IMR-90 (cell line): ENCODE data around the gene MPZL2. TPM values are rescaled to one million over a fixed set of nuclear protein-coding genes. Genes with fewer than 3 reads are reported as not detected.

ENCODE experiments used
- ATAC-seq: fragments of 200-7000 bp; cut with Tn5 transposase; 2 replicates; pipeline ENCODE4 v1.9.1; 2020; ENCODE audit warnings: low read depth, mild to moderate bottlenecking, moderate library complexity
- BruUV-seq: library from RNA; stranded (reverse); fragments of 400-500 nt; replicated peaks from 2 replicates; lab custom pipeline; 2021; lab: Mats Ljungman, UMichigan
- CTCF ChIA-PET: fragments of 300-600 bp; formaldehyde crosslinking; extraction: SDS; loops from one replicate; lab custom pipeline; 2021; ENCODE audit warnings: antibody characterized with exemption; lab: Yijun Ruan, JAX
- POLR2A ChIA-PET: fragments of 300-600 bp; sonication (Branson Sonifier 250); formaldehyde crosslinking; loops from one replicate; lab custom pipeline; 2022; ENCODE audit warnings: antibody characterized with exemption; ENCODE audit not compliant: unreplicated experiment; lab: Charles Lee
- DNase-seq: peaks from one replicate; pipeline ENCODE4 v3.0.0; 2013
- H2AFZ ChIP-seq: replicated peaks from 2 replicates; pipeline ENCODE3; 2013; ENCODE audit warnings: low read length, mild to moderate bottlenecking; ENCODE audit not compliant: poor library complexity
- H2AK5ac ChIP-seq: 2 replicates; pipeline ENCODE4 v1.6.1; 2013; ENCODE audit warnings: low read depth, low read length, inconsistent platforms
- H2AK9ac ChIP-seq: replicated peaks from 2 replicates; pipeline ENCODE3; 2013; ENCODE audit warnings: mild to moderate bottlenecking, low read depth, low read length, moderate library complexity; ENCODE audit not compliant: poor library complexity
- H2BK120ac ChIP-seq: 2 replicates; pipeline ENCODE4 v1.6.1; 2013; ENCODE audit warnings: low read depth, low read length, inconsistent platforms
- H2BK15ac ChIP-seq: 3 replicates; pipeline ENCODE4 v1.6.1; 2013; ENCODE audit warnings: low read depth, low read length, inconsistent platforms
- H2BK20ac ChIP-seq: 2 replicates; pipeline ENCODE4 v1.6.1; 2013; ENCODE audit warnings: low read depth, mild to moderate bottlenecking, inconsistent platforms, low read length, moderate library complexity
- H2BK5ac ChIP-seq: 2 replicates; pipeline ENCODE4 v1.6.1; 2013; ENCODE audit warnings: mild to moderate bottlenecking, low read depth, low read length, inconsistent platforms; ENCODE audit not compliant: poor library complexity, severe bottlenecking
- H3K14ac ChIP-seq: replicated peaks from 2 replicates; pipeline ENCODE4 v1.6.1; 2013; ENCODE audit warnings: low read depth, low read length, inconsistent platforms
- H3K18ac ChIP-seq: 2 replicates; pipeline ENCODE4 v1.6.1; 2013; ENCODE audit warnings: low read depth, low read length, control low read depth
- H3K23ac ChIP-seq: 2 replicates; pipeline ENCODE4 v1.6.1; 2013; ENCODE audit warnings: low read depth, low read length, inconsistent platforms
- H3K27ac ChIP-seq: 2 replicates; pipeline ENCODE4 v1.5.1; 2013; ENCODE audit warnings: mild to moderate bottlenecking, control low read depth, low read length; ENCODE audit not compliant: insufficient read depth
- H3K27me3 ChIP-seq: 2 replicates; pipeline ENCODE4 v1.6.1; 2013; ENCODE audit warnings: low read length; ENCODE audit not compliant: control insufficient read depth, insufficient read depth
- H3K36me3 ChIP-seq: 2 replicates; pipeline ENCODE4 v1.6.1; 2013; ENCODE audit warnings: low read length, mixed read lengths; ENCODE audit not compliant: control insufficient read depth, insufficient read depth
- H3K4ac ChIP-seq: 2 replicates; pipeline ENCODE4 v1.6.1; 2013; ENCODE audit warnings: low read depth, low read length, inconsistent platforms
- H3K4me1 ChIP-seq: 2 replicates; pipeline ENCODE4 v1.6.1; 2013; ENCODE audit warnings: low read length, mixed read lengths; ENCODE audit not compliant: control insufficient read depth, insufficient read depth
- H3K4me2 ChIP-seq: 2 replicates; pipeline ENCODE4 v1.6.1; 2013; ENCODE audit warnings: low read depth, mild to moderate bottlenecking, control low read depth, low read length, moderate library complexity
- H3K4me3 ChIP-seq: 2 replicates; pipeline ENCODE4 v1.5.1; 2013; ENCODE audit warnings: low read depth, mild to moderate bottlenecking, control low read depth, low read length, moderate library complexity; ENCODE audit not compliant: insufficient read depth
- H3K56ac ChIP-seq: 2 replicates; pipeline ENCODE4 v1.6.1; 2013; ENCODE audit warnings: low read length, inconsistent platforms; ENCODE audit not compliant: insufficient read depth; ENCODE audit errors: extremely low read depth
- H3K79me1 ChIP-seq, 2 experiments: 2 replicates each; pipeline ENCODE4 v1.6.1; 2013; ENCODE audit warnings: low read length in 2 of 2, inconsistent platforms in 1 of 2, low read depth in 1 of 2
- H3K9ac ChIP-seq: 2 replicates; pipeline ENCODE4 v1.6.1; 2013; ENCODE audit warnings: low read depth, low read length, control low read depth
- H3K9me1 ChIP-seq: 2 replicates; pipeline ENCODE4 v1.6.1; 2013; ENCODE audit warnings: low read length, inconsistent platforms; ENCODE audit not compliant: insufficient read depth
- H3K9me3 ChIP-seq: 2 replicates; pipeline ENCODE4 v1.6.1; 2013; ENCODE audit warnings: low read length; ENCODE audit not compliant: control insufficient read depth, insufficient read depth
- H4K20me1 ChIP-seq: 2 replicates; pipeline ENCODE4 v1.6.1; 2013; ENCODE audit warnings: low read length, inconsistent platforms; ENCODE audit not compliant: insufficient read depth
- H4K5ac ChIP-seq: 2 replicates; pipeline ENCODE4 v1.6.1; 2013; ENCODE audit warnings: mild to moderate bottlenecking, low read depth, low read length, control low read depth
- H4K8ac ChIP-seq, 2 experiments: 2 replicates each; pipeline ENCODE4 v1.6.1; 2013; ENCODE audit warnings: low read depth in 2 of 2, low read length in 2 of 2, control low read depth in 1 of 2, inconsistent platforms in 1 of 2
- H4K91ac ChIP-seq: 2 replicates; pipeline ENCODE4 v1.6.1; 2013; ENCODE audit warnings: low read depth, low read length, inconsistent platforms; ENCODE audit not compliant: insufficient read depth
- BHLHE40 ChIP-seq: fragments of 150-350 bp; IDR thresholded peaks from 2 replicates; pipeline ENCODE4 v1.6.1; 2016; ENCODE audit warnings: mild to moderate bottlenecking, low read depth, low read length
- CEBPB ChIP-seq: IDR thresholded peaks from 2 replicates; pipeline ENCODE4 v1.6.1; 2012; ENCODE audit warnings: low read depth, low read length, improper control_type of control experiment
- CHD1 ChIP-seq: IDR thresholded peaks from 2 replicates; pipeline ENCODE4 v1.6.1; 2012; ENCODE audit warnings: low read depth, low read length, improper control_type of control experiment
- CTCF ChIP-seq: conservative IDR thresholded peaks from 2 replicates; pipeline ENCODE4 v1.5.1; 2012; ENCODE audit warnings: mild to moderate bottlenecking, low read depth, low read length, improper control_type of control experiment
- ELK1 ChIP-seq: fragments of 150-350 bp; IDR thresholded peaks from 2 replicates; pipeline ENCODE4 v1.6.1; 2016; ENCODE audit warnings: low read depth, mild to moderate bottlenecking, low read length, moderate library complexity, borderline replicate concordance
- FOS ChIP-seq: fragments of 150-350 bp; IDR thresholded peaks from 2 replicates; pipeline ENCODE4 v1.6.1; 2016; ENCODE audit warnings: low read depth, low read length
- MAFK ChIP-seq: IDR thresholded peaks from 2 replicates; pipeline ENCODE4 v1.6.1; 2012; ENCODE audit warnings: low read depth, low read length, improper control_type of control experiment
- MAZ ChIP-seq: IDR thresholded peaks from 2 replicates; pipeline ENCODE4 v1.6.1; 2012; ENCODE audit warnings: low read depth, mild to moderate bottlenecking, low read length, improper control_type of control experiment, moderate library complexity, borderline replicate concordance
- MXI1 ChIP-seq: IDR thresholded peaks from 2 replicates; pipeline ENCODE4 v1.6.1; 2012; ENCODE audit warnings: low read depth, mild to moderate bottlenecking, low read length, moderate library complexity, borderline replicate concordance
- NFE2L2 ChIP-seq: fragments of 150-350 bp; IDR thresholded peaks from 2 replicates; pipeline ENCODE4 v1.6.1; 2016; ENCODE audit warnings: low read depth, mild to moderate bottlenecking, low read length
- POLR2A ChIP-seq: IDR thresholded peaks from 2 replicates; pipeline ENCODE4 v1.6.1; 2012; ENCODE audit warnings: mild to moderate bottlenecking, low read depth, low read length
- RAD21 ChIP-seq: IDR thresholded peaks from 2 replicates; pipeline ENCODE4 v1.6.1; 2012; ENCODE audit warnings: low read length, improper control_type of control experiment
- RCOR1 ChIP-seq: IDR thresholded peaks from 2 replicates; pipeline ENCODE4 v1.6.1; 2012; ENCODE audit warnings: mild to moderate bottlenecking, low read length, improper control_type of control experiment; ENCODE audit not compliant: insufficient replicate concordance
- RFX5 ChIP-seq: IDR thresholded peaks from 2 replicates; pipeline ENCODE4 v1.8.0; 2012; ENCODE audit warnings: low read depth, mild to moderate bottlenecking, low read length, moderate library complexity
- SMC3 ChIP-seq: fragments of 150-350 bp; IDR thresholded peaks from 2 replicates; pipeline ENCODE4 v1.6.1; 2016; ENCODE audit warnings: low read depth, mild to moderate bottlenecking, antibody characterized with exemption, low read length, moderate library complexity
- USF2 ChIP-seq: fragments of 150-350 bp; IDR thresholded peaks from 2 replicates; pipeline ENCODE4 v1.6.1; 2017; ENCODE audit warnings: mild to moderate bottlenecking, antibody characterized with exemption, low read length, low read depth
- WGBS, 2 experiments: methylation state at CpG; one replicate each; pipeline versions ENCODE4 v1.1.5 to v1.1.7; 2013; ENCODE audit warnings: missing lambda C conversion rate in 2 of 2; ENCODE audit not compliant: insufficient read length in 1 of 2; ENCODE audit errors: extremely low coverage in 2 of 2; 5-methylcytosine and 5-hydroxymethylcytosine counted together
- dilution Hi-C: fragments of 300-500 bp; cut with HindIII; formaldehyde crosslinking; loops from one replicate; pipeline ENCODE4 v1.14.3; 2018; ENCODE audit warnings: low sequenced_read_pairs; ENCODE audit not compliant: unreplicated experiment
- in situ Hi-C: fragments of 300-500 bp; cut with MboI; formaldehyde crosslinking; loops from 3 replicates; pipeline ENCODE4 v1.14.3; 2019; ENCODE audit warnings: low sequenced_read_pairs, inconsistent platforms, mixed read lengths
- intact Hi-C: fragments of 100-400 bp; cut with micrococcal nuclease; formaldehyde crosslinking; loops from 2 replicates; pipeline ENCODE4 v1.10.0; 2022
- polyA plus RNA-seq, 3 experiments: library from polyadenylated mRNA; depleted of rRNA; stranded (reverse); fragments of >200 nt; gene quantifications; 2 replicates each; pipeline ENCODE4 v1.2.3, GENCODE V29; 2012; ENCODE audit warnings: low replicate concordance in 1 of 3
- total RNA-seq: library from RNA; depleted of rRNA; stranded (reverse); fragments of >200 nt; gene quantifications from 2 replicates; pipeline ENCODE4 v1.2.3, GENCODE V29; 2012

MPZL2 gene
- total and polyA plus RNA-seq, 2 of the 4 experiments (the other 2 are of a cell fraction), result not detected

GRCh38 chr11:118217575-118217974, 46.5 kb downstream of the MPZL2 start:
- POLR2A ChIA-PET, result no interaction called here
- peaks cover 13% of the 10 kb centered on the region for H3K27me3 ChIP-seq

More at GRCh38 chr11:118217575-118217974, 46.5 kb downstream of the MPZL2 start:
- Histone ChIP-seq H3K14ac (no peak overlapping the region), H4K5ac (no peak overlapping the region), H3K23ac (no peak overlapping the region), H4K91ac (no peak overlapping the region), H3K56ac (no peak overlapping the region), H3K9me3 (no peaks in the 10 kb centered on the region), H3K9ac (no peak overlapping the region), H3K9me1 (no peaks in the 10 kb centered on the region), H3K18ac (no peak overlapping the region), H4K20me1 (no peaks in the 10 kb centered on the region), H4K8ac (no peak overlapping the region), H2BK20ac (no peak overlapping the region), H2AK9ac (no peak overlapping the region), H3K4me1 (no peaks in the 10 kb centered on the region), H3K4me3 (no peak overlapping the region), H2BK15ac (no peak overlapping the region), H2BK120ac (no peak overlapping the region), H3K36me3 (no peaks in the 10 kb centered on the region), H3K27ac (no peak overlapping the region), H2BK5ac (no peak overlapping the region), H2AK5ac (no peak overlapping the region), H2AFZ (no peak overlapping the region), H3K4me2 (no peak overlapping the region), H3K79me1 (no peaks in the 10 kb centered on the region), H3K4ac (no peak overlapping the region)
- no TSS peak for BruUV-seq
- no peak for TF ChIP-seq FOS
- TF ChIP-seq MXI1, result no peak
- no peak for TF ChIP-seq SMC3
- no peak for TF ChIP-seq RAD21
- TF ChIP-seq USF2, result no peak
- TF ChIP-seq BHLHE40, result no peak
- no peak for TF ChIP-seq NFE2L2
- no peak for TF ChIP-seq RFX5
- TF ChIP-seq MAFK, result no peak
- no peak for TF ChIP-seq CTCF
- TF ChIP-seq POLR2A, result no peak
- TF ChIP-seq MAZ, result no peak
- TF ChIP-seq CHD1, result no peak
- TF ChIP-seq ELK1, result no peak
- TF ChIP-seq CEBPB, result no peak
- TF ChIP-seq RCOR1, result no peak
- CTCF ChIA-PET, result no interaction called here
- dilution Hi-C loops, result no loop called here
- ATAC-seq (no peak), DNase-seq (no peak)
- no CpG with 5 or more reads among the region's 3 CpGs for WGBS, 2 experiments
- in situ Hi-C loops, result no loop called here
- intact Hi-C loops, result no loop called here
